GM21528 (cell line): ENCODE measurements around the gene ABHD15.
"Not testable (repeated sequence)": the region's sequence is repeated elsewhere in the genome, so short reads cannot be mapped to it uniquely, and the experiment has no call there.

Source experiments
- ATAC-seq: cut with Tn5 transposase; IDR thresholded peaks from one replicate; pipeline ENCODE4 v1.9.1; 2021; ENCODE audit warnings: mild to moderate bottlenecking, moderate library complexity; ENCODE audit not compliant: unreplicated experiment, low FRiP score

The ABHD15 gene

GRCh38 chr17:29571883-29572681, 5.2 kb upstream of the ABHD15 start:
- no peak for ATAC-seq

DNA sequence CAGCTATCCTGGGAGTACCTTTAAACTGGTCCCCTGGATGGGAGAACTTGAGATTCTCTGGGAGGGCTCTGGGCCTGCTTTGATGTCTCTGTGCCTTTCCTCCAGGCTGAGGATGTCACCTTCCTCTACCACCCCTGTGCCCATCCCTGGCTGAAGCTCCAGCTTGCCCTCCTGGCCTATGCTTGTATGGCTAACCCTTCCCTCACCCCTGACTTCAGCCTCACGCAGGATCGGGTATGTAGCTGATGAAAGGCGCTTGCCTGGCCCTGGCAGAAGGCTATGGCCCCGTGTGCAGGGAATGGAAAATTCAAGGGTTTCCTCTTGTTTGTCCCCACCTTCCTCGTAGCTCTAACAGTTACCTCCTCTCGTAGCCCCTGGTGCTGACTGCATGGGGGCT, 4.6 kb upstream of the ABHD15 start:
- ATAC-seq: no peak

- no peak for ATAC-seq
Measured at GRCh38 chr17:29570521-29570920, 3.7 kb upstream of the ABHD15 start.

- ATAC-seq: peak; percentile 2
Measured at GRCh38 chr17:29569245-29569950, 2.6 kb upstream of the ABHD15 start.

- ATAC-seq: peak; percentile 41
Measured at GRCh38 chr17:29568331-29569244, 1.8 kb upstream of the ABHD15 start, which contains the start of gene TP53I13. TSS of gene TP53I13 (plus strand) at chr17:29568701. CDS start at chr17:29568759, 58 bp downstream.

- peak; percentile 40 for ATAC-seq
Measured at GRCh38 chr17:29567554-29568330, 905 bp upstream of the ABHD15 start.

- ATAC-seq: peak; percentile 8
Measured at GRCh38 chr17:29567304-29567553, 392 bp upstream of the ABHD15 start.

GRCh38 chr17:29565643-29566472, 979 bp downstream of the ABHD15 start:
- ATAC-seq: peak; percentile 8

DNA sequence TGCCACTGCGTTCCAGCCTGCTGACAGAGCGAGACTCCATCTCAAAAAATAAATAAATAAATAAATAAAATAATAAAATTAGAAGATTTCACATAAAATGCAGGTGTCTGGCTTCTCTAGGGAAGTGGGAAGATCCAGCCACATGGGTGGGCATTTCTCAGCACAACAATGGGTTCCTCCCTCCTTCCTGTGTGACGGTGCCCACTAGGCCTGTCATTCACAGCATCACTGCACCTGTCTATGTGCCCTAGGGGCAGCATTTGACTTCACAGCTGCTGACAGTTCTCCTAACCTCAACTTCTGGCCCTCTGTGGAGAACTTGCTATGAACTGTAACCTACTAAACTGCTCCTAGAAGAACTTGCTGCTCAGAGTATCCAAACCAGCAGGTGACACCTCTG, 3.0 kb downstream of the ABHD15 start:
- ATAC-seq: no peak

DNA sequence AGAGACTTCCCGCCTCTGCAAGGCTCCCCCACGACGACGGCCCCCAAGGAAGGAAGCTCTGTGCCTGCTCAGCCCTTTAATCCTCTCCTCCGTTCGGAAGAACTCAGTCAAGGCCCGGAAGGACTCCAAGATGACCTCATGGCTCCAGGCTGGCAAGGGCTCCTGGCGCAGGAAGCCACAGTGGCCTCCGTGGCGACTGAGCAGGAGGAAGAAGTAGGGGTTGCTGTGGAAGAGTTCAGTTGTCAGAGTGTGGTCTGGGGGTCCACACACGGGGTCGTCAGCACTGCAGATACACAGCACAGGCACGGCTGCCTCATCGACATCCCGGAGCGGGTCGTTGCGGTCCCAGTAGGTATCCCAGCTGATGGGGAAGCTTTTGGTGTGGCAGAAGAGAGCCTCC, 4.2 kb downstream of the ABHD15 start:
- ATAC-seq: no peak

- ATAC-seq: no peak
Measured at GRCh38 chr17:29561554-29562517, 5.0 kb downstream of the ABHD15 start.

GRCh38 chr17:29560316-29560715, 6.5 kb downstream of the ABHD15 start:
- ATAC-seq: no peak

DNA sequence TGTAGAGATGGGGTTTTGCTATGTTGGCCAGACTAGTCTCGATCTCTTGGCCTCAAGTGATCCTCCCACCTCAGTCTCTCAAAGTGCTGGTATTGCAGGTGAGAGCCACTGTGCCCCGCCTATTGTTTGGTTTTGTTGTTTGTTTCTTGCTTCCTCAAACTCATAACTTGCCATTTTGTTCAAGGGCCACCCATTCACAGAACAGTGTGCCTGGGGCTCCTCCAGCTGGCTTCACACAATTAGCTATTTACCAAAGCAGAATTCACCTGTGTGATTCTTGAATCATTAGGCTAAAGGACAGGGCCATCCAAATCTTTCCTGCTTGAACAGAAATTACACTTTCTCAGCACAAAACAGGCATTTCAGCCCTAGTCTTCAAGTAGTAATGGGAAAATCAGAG, 7.2 kb downstream of the ABHD15 start:
- no peak for ATAC-seq

DNA sequence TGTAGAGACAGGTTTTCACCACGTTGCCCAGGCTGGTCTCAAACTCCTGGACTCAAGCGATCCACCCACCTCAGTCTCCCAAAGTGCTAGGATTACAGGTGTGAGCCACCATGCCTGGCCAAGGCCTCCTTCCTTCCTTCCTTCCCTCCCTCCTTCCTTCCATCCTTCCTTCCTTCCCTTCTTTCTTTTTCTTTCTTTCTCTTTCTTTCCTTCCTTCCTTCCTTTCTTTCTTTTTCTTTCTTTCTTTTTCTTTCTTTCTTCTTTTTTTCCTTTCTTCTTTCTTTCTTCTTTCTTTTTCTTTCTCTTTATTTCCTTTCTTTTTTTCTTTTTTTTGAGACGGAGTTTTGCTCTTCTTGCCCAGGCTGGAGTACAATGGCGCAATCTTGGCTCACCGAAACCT, 8.7 kb downstream of the ABHD15 start:
- not testable (repeated sequence) for ATAC-seq

DNA sequence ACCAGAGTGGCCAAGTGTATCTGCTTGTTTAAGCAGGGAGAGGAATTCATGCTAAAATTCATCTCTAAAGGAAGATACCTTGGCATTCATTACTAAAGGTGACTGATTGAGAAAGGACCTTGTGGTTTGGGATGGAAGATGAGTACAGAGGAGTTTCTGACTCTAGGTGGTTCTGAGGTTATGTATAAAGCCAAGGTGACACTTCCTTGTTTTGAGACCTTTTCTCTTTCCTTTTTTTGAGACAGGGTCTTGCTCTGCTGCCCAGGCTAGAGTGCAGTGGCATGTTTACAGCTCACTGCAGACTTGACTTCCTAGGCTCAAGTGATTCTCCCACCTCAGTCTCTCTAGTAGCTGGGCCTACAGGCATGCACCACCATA, 9.1 kb downstream of the ABHD15 start:
- ATAC-seq: no peak

DNA sequence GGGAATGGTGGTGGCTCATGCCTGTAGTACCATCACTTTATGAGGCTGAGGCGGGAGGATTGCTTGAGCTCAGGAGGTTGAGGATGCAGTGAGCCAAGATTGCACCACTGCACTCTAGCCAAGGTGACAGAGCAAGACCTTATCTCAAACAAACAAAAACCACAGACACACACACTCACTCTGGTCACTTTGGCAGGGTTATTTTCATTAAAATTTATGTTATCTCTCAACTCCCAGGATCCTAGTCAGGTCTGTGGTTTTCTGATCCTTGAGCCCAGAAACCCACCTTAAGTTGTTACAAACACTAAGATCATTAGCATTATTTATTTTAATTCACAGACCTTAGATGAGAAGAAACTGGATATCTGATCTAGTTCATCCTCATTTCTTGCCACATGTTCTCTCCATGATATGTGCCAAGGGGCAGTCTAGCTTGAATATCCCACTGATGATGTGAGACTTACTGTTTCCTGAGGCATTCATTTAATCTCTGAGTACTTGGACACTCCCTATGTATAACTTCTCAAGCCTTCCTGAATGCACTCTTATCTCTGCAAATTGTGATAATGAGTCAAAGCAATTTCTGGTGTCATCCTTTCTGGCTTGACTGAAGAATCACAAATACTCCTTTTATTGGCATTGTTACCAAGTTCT, 9.6 kb downstream of the ABHD15 start:
- ATAC-seq: no peak

GRCh38 chr17:29555840-29556239, 11.0 kb downstream of the ABHD15 start:
- ATAC-seq: no peak
